K562 (cell line): ENCODE measurements around the gene PRF1. TPM values are rescaled to one million over a fixed set of nuclear protein-coding genes. Genes with fewer than 3 reads are reported as not detected.

Experiments
- ATF7 ChIP-seq: fragments of 450-650 bp; IDR thresholded peaks from 2 replicates; pipeline ENCODE4 v1.7.1; 2014; ENCODE audit warnings: mild to moderate bottlenecking, moderate library complexity
- CHAMP1 ChIP-seq: fragments of 450-650 bp; IDR thresholded peaks from 2 replicates; pipeline ENCODE4 v1.6.1; 2016; ENCODE audit warnings: mild to moderate bottlenecking
- E2F1 ChIP-seq: sonication (generic); formaldehyde crosslinking; IDR thresholded peaks from 2 replicates; pipeline ENCODE4 v1.8.1; 2023; ENCODE audit warnings: mild to moderate bottlenecking, missing genetic modification reagents, moderate library complexity
- FOXK1 ChIP-seq: sonication (generic); formaldehyde crosslinking; IDR thresholded peaks from 2 replicates; pipeline ENCODE4 v1.8.0; 2022; ENCODE audit warnings: missing genetic modification reagents, mild to moderate bottlenecking, borderline replicate concordance
- ID3 ChIP-seq, 2 experiments: fragments of 250-450 bp in 1 of 2; fragments of 450-650 bp in 1 of 2; sonication (Bioruptor Pico) in 1 of 2; IDR thresholded peaks; 2 replicates each; pipeline versions ENCODE4 v1.6.1 to v1.8.0; 2016 to 2021; ENCODE audit warnings: mild to moderate bottlenecking in 2 of 2, moderate library complexity in 2 of 2, missing compliant biosample characterization in 1 of 2, missing genetic modification characterization in 1 of 2
- L3MBTL2 ChIP-seq: fragments of 450-650 bp; IDR thresholded peaks from 2 replicates; pipeline ENCODE4 v1.6.1; 2016; ENCODE audit warnings: mild to moderate bottlenecking, moderate library complexity
- MAZ ChIP-seq, 2 experiments: fragments of 450-650 bp in 1 of 2; sonication (generic) in 1 of 2; formaldehyde crosslinking; IDR thresholded peaks in 1 of 2; conservative IDR thresholded peaks in 1 of 2; 2 replicates each; pipeline versions ENCODE4 v1.4.0 to v1.5.0; 2020; ENCODE audit warnings: mild to moderate bottlenecking in 1 of 2, missing genetic modification reagents in 1 of 2
- NR2C1 ChIP-seq, 2 experiments: fragments of 450-650 bp; IDR thresholded peaks; 2 replicates each; pipeline ENCODE4 v1.6.1; 2017; ENCODE audit warnings: mild to moderate bottlenecking in 2 of 2, antibody characterized with exemption in 1 of 2, inconsistent platforms in 1 of 2, missing compliant biosample characterization in 1 of 2, missing genetic modification characterization in 1 of 2
- RREB1 ChIP-seq: fragments of 250-450 bp; sonication (Bioruptor Pico); IDR thresholded peaks from 2 replicates; pipeline ENCODE4 v1.4.0; 2020
- SRSF3 ChIP-seq: fragments of 200-400 bp; formaldehyde crosslinking; IDR thresholded peaks from 2 replicates; pipeline ENCODE4 v1.6.1; 2016; ENCODE audit warnings: mild to moderate bottlenecking, low read length, moderate library complexity; ENCODE audit not compliant: insufficient read depth
- TEAD1 ChIP-seq, 2 experiments: fragments of 450-650 bp in 1 of 2; sonication (generic) in 1 of 2; formaldehyde crosslinking; IDR thresholded peaks; 2 replicates each; pipeline versions ENCODE4 v1.4.0 to v1.8.0; 2020 to 2022; ENCODE audit warnings: mild to moderate bottlenecking in 2 of 2, missing genetic modification reagents in 1 of 2
- ZKSCAN3 ChIP-seq: fragments of 250-450 bp; sonication (Bioruptor Pico); IDR thresholded peaks from 2 replicates; pipeline ENCODE4 v1.4.0; 2020
- ZNF12 ChIP-seq: sonication (generic); formaldehyde crosslinking; IDR thresholded peaks from 2 replicates; pipeline ENCODE4 v1.4.0; 2020; ENCODE audit warnings: mild to moderate bottlenecking, missing genetic modification reagents
- ZNF197 ChIP-seq: fragments of 200-800 bp; sonication (Bioruptor generic); IDR thresholded peaks from 2 replicates; pipeline ENCODE4 v1.6.1; 2016; ENCODE audit warnings: low read depth, missing genetic modification characterization, missing compliant biosample characterization
- ZNF766 ChIP-seq: fragments of 200-800 bp; sonication (Bioruptor generic); conservative IDR thresholded peaks from 2 replicates; pipeline ENCODE4 v1.6.1; 2016; ENCODE audit warnings: missing genetic modification characterization, missing compliant biosample characterization
- polyA plus RNA-seq, 8 experiments: library from polyadenylated mRNA; depleted of rRNA in 4 of 8; stranded (reverse) in 5 of 8; unstranded in 3 of 8; fragments of >200 nt; fragmentation: Nextera tagmentation in 2 of 8; fragmentation: Illumina TruSeq in 1 of 8; extraction: Ambion mirVana in 2 of 8; extraction: Trizol in 1 of 8; gene quantifications; 2 replicates each; pipeline versions ENCODE4 v1.2.1 to v1.2.3, GENCODE V29; 2011 to 2014; ENCODE audit warnings: inconsistent platforms in 1 of 8, missing spikeins in 1 of 8
- total RNA-seq, 7 experiments: library from RNA; depleted of rRNA in 6 of 7; stranded (reverse); fragments of >200 nt in 6 of 7; fragmentation: Illumina TruSeq in 2 of 7; extraction: Trizol in 2 of 7; gene quantifications; 2 replicates each; pipeline versions ENCODE4 v1.2.1 to v1.2.3, GENCODE V29; 2011 to 2021; ENCODE audit warnings: low replicate concordance in 1 of 7

Gene PRF1
- total and polyA plus RNA-seq, 9 of the 15 experiments (the other 6 are each of a cell fraction or from before 2014, with no cell fraction given), result 3.8 to 8.6 (median 6.3) TPM

- TF ChIP-seq SRSF3 (no peak), RREB1 (CRISPR knock-in tag) (0 out of 2 replicates have a peak, but pooled peaks have one; percentile 59), ZNF197 (CRISPR knock-in tag) (0 out of 2 replicates have a peak, but pooled peaks have one; percentile 21), NR2C1 (IDR thresholded peaks at IDR 0.05) (0 out of 2 replicates have a peak, but pooled peaks have one; percentile 13), NR2C1 (tag; IDR thresholded peaks at IDR 0.05) (no peak), FOXK1 (CRISPR knock-in tag) (no peak), ZKSCAN3 (CRISPR knock-in tag) (no peak), L3MBTL2 (peak; percentile 42; the same call in 1 of the 2 replicates), ZNF12 (CRISPR knock-in tag) (no peak), E2F1 (CRISPR knock-in tag) (no peak), TEAD1 (CRISPR knock-in tag; IDR thresholded peaks at IDR 0.05) (peak in 1 of 2 experiments; percentile 83; a peak in 2 of 4 replicates), CHAMP1 (0 out of 2 replicates have a peak, but pooled peaks have one; percentile 36), ATF7 (no peak), ZNF766 (no peak; the same call in 1 of the 2 replicates), ID3 (CRISPR knock-in tag; IDR thresholded peaks at IDR 0.05) (no peak), ID3 (tag; IDR thresholded peaks at IDR 0.05) (0 out of 2 replicates have a peak, but pooled peaks have one; percentile 47), MAZ (CRISPR knock-in tag; conservative IDR thresholded peaks at IDR 0.05 in 1 of 2, IDR thresholded peaks at IDR 0.05 in 1 of 2) (peak in 1 of 2 experiments; percentile 60; a peak in 2 of 4 replicates)
These were observed 23.1 kb downstream of the PRF1 start (continued) for GRCh38 chr10:70579234-70580002.
